CD4-positive, alpha-beta T cell treated with Interleukin-6 at 100 ng/mL for 8 hours (primary cell): ENCODE measurements around the gene ADCY7.
"Not testable (repeated sequence)": the region's sequence is repeated elsewhere in the genome, so short reads cannot be mapped to it uniquely, and the experiment has no call there.

Experiments used
- DNase-seq: peaks from one replicate; pipeline ENCODE4 v3.0.0-alpha.2; 2020; ENCODE audit warnings: mixed read lengths, low spot score

ADCY7 gene

DNA sequence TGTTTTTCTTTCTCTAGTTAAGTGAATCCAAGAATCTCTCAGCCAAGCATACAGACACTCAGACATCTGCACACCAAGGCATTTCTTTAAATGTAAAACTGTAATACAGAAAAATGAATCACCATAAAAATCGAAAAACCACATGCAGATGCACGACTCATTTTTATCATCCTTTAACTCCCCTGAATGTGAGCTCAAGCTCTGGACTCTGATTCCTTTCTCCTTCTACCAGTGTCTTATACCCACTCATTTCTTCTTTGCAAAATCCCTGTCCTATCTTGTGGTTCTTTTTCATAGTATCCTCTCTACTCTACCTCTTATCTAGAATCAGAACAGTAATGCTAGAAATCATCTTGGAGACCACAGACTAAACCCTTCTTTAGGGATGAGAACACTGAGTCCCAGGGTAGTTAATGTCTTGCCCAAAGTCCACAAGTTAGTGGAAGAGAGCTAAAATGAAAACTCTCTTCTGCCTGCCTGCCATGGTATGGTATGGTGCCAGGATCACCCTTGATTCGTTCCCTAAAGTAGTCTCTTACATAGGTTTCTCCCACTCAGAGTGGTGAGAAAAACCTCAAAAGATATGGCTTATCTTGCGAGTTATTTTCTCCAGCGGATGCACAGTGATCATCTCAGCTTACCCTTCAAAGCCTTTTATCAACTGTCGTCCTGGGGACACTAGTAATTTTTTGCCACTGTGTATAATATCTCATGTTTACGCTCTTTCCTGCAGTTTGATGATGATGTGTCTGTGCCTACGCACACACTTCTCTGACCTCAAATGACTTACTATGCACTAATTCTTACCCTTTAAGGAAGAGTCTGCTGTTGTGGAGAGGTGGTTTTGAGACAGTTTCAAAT lies 72.2 kb downstream of the ADCY7 start:
- DNase-seq, result peak; percentile 54

DNA sequence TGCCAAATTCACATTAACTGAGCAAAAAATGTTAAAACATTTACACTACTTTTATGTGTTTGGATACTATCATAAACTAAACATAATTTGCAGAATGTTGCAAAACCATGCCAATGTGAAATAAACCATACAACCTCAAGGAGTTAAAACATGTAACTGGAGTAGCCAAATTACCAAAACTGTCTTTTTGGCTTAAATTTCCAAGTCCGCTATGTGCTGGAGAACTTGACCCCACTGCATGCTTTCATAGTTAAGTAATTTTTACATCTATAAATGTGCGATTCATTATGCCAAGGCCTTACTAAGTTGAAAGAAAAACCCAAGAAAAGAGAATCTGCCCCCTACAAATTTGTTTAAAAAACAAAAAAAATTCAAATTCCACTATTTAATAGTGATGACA lies 74.2 kb downstream of the ADCY7 start:
- DNase-seq, result no peak

DNA sequence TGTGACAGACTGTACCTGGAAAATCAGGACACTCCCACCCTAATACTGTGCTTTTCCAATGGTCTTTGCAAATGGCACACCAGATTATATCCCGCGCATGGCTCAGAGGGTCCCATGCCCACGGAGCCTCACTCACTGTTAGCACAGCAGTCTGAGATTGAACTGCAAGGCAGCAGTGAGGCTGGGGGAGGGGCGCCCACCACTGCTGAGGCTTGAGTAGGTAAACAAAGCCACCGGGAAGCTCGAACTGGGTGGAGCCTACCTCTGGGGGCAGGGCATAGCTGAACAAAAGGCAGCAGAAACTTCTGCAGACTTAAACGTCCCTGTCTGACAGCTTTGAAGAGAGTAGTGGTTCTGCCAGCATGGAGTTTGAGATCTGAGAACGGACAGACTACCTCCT lies 77.2 kb downstream of the ADCY7 start:
- not testable (repeated sequence) for DNase-seq

DNA sequence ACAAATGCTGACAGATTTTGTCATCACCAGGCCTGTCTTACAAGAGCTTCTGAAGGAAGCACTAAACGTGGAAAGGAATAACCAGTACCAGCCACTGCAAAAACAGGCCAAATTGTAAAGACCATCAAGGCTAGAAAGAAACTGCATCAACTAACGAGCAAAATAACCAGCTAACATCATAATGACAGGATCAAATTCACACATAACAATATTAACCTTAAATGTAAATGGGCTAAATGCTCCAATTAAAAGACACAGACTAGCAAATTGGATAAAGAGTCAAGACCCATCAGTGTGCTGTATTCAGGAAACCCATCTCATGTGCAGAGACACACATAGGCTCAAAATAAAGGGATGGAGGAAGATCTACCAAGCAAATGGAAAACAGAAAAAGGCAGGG lies 78.9 kb downstream of the ADCY7 start:
- not testable (repeated sequence) for DNase-seq

DNA sequence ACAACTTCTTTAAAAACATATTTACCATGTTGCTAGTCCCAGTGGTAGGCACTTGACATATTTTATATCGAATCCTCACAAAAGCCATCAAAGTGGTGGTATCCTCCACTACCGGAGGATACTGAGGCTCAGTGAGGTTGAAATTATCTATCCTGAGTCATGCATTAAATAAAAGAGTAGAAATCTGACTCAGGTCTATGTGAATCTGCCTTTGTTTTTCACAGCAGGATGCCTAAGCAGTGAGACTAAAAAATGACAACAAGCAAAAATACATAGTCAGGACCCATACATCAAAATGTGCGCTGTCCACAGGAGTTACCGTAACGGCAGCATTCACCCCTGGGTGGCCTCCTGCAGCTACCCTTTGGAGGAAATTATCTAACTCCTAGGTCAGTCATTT lies 84.8 kb downstream of the ADCY7 start:
- no peak for DNase-seq

DNA sequence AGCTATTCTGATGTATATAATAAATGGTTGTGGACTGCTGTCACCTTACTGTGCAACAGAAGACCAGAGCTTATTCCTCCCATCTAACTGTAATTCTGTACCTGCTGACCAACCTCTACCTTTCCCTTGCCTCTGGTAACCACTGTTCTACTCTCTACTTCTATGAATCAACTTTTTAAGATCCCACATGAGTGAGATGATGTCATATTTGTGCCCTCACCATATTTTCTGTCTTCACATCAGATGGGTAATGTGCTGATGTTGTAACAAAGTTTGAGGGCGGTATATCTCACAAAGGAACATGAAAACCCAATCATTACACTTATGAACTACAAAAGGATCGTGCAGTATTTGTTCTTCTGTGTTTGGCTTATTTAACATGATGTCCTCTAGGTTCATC lies 85.6 kb downstream of the ADCY7 start:
- DNase-seq, result no peak

DNA sequence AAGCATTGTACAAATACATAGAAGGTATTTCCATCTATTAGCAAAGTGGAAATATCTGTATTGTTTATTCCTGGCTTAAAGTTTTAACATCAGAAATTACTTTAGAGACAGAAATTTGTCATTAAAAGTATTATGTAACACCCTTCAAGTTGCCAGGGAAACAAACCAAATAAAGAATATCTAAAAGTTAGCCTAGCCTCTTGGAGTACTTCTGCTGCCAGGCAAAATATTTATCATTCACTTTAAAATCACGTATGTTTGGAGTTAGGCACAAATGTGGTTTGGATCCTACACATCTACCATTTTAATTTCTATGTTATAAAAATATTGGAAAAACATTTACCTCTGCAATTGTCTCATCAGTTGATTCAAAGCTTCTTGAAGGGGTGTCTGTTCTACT lies 87.7 kb downstream of the ADCY7 start:
- DNase-seq, result no peak

DNA sequence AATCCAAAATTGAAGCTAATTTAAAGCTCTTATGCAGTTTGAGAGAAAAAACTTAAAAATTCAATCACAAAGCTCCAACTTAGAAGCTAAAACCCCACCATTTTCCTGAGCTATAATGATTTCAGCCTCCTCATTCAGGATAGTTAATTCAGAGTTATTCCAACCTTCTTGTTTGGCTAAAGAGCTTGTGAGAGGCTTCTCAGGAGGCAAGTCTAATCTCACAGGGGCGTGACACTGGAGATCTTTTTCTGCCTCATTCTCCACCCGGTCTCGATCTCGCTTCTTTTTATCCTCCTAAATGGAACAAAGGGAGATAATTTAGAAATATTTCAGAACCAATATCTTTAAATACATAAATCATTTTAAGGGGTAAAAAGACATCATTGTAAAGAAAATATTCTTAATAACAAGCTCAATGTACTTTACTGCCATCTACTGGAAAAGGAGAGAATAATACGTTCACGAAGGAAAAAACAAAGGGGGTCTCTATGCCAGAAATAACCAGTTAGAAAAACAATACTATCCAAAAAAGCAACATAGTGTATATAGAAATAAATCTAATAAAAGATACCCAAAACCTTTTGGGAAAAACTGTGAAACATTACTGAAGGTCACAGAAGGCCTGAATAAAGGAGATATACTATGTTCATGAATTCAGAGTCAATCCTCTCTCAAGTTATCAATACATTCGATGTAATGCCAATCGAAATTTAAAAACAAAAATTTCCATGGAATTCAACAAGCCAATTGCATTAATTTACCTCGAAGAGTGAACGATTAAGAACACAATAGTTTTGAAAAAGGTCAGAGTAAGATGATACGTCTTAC lies 88.5 kb downstream of the ADCY7 start:
- no peak for DNase-seq

DNA sequence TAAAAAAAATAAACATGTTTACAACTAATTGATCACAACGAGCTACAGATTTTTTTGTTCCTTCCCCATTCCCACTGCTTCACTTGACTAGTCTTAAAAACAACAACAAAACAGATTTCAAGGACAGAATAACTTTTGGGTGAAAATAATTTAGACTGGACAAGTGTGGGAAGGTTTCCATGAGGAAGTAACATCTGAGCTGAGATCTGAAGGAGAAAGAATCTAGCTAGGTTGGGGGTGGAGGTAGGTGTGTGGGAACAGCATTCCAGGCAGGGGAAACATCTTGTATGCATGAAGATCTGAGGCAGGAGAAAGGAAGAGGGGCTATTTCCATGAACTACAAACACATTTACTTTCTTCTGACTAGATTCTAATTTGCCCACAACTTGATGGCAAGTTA lies 93.3 kb downstream of the ADCY7 start:
- no peak for DNase-seq

DNA sequence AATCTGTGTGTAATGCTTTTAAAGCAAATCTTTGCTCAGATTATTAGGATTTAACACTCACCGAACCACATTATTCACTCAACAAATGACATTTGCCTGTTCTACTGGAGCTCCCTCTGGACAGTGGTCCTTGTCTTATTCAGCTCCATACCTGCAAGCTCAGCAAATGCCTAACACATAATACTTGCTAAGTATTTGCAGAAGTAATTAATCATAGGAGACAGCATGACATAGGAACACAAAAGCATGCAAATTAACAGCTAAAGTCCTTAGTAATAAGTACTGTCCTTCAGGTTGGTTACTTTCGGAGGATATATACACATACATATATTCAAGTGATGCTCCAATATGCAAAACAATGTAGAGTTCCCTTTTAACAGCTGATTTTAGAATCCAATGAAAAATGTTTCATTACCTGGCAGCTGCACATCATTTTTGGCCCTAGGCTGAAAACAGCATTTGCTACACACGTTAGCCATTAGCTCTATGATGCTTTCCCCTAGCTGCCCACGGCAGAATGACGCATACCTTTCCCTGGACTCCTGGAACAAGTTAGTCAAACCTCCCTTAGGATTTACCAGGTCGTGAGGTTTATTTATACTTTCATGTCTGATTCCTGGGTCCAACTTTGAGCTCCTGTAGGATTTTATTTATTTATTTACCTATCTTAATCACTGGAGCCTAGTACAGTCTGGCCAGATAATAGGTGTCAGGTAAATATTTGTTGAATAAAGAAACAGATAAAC lies 93.9 kb downstream of the ADCY7 start:
- DNase-seq, result no peak

DNA sequence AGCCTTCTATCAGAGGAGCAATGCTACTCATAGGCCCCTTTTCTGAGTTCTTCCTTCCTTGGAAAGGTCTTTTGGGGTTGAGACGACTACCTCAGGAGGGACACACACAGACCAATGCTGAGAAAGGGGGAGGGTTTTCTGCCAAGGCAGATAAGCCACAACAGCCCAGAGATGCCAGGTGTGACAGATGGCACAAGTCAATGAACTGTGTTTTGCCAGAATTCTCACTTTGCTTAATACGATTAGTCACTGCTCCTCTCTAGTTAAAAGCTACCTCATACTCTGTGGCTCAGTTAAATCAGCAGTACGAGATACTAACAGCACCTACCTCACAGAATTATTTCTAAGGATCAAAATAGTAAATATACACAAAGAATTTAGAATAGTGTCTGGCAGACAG lies 94.4 kb downstream of the ADCY7 start:
- no peak for DNase-seq

DNA sequence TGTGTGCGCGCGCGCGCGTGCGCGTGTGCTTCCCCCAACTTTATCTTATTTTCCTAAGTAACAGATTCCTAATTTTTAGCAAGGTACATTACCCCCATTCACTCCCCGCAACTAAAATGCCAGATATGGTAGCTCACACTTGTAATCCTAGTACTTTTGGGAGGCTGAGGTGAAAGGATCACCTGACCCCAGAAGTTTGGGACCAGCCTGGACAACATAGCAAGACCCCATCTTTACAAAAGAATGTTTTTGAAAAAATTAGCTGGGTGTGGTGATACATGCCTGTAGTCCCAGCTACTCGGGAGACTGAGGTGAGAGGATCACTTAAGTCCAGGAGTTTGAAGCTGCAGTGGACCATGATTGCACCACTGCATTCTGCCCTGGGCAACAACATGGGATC lies 97.3 kb downstream of the ADCY7 start:
- no peak for DNase-seq

DNA sequence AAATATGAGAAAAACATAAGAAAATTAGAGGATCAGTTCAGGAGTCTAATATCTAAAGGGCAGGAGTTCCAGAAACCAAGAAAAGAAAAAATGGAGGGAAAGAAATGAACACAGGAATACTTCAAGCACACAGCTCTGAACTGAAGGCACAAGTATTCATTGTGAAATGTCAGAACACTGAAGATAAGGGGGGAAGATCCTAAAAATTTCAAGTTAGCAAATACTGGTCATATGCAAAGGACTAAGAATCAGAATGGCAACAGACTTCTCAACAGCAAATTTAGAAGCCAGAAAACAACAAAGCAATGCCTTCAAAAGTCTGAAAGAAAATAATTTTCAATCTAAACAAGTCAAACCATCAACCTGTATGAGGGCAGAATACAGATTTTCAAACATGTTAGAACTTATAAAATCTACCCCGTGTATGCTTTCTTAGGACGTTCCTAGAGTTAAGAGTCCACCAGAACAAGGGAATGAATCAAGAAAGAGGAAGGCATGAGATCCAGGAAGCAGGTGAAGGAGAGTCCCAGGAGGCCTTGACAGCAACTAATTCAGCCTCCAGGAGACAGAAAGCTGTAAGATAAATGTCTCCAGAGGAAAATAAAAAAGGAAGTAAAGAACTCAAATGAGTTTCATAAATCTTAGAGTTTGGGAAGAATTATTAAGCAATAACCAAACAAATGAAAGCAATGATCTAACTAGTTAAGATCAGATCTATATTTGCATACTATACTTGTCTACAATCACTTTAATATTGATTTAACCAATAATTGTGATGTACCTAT lies 99.6 kb downstream of the ADCY7 start:
- DNase-seq, result no peak
